Neural cell (in vitro differentiated cells): ENCODE measurements around the gene PCP2.

ENCODE experiments used
- CTCF ChIP-seq: fragments of 450-650 bp; IDR thresholded peaks from 2 replicates; pipeline ENCODE4 v1.5.1; 2014; ENCODE audit warnings: antibody characterized with exemption, mild to moderate bottlenecking, moderate library complexity; ENCODE audit not compliant: poor library complexity, severe bottlenecking
- EP300 ChIP-seq: fragments of 450-650 bp; conservative IDR thresholded peaks from 2 replicates; pipeline ENCODE4 v1.6.1; 2014; ENCODE audit warnings: antibody characterized with exemption, mild to moderate bottlenecking, moderate library complexity; ENCODE audit not compliant: poor library complexity, severe bottlenecking
- EZH2 ChIP-seq: fragments of 200-600, 300-800 bp; shearing (Covaris generic), sonication (generic); IDR thresholded peaks from 2 replicates; pipeline ENCODE4 v1.6.1; 2014; ENCODE audit warnings: antibody characterized with exemption, low read length, borderline replicate concordance, mild to moderate bottlenecking; ENCODE audit not compliant: insufficient read depth, poor library complexity, severe bottlenecking
- MXI1 ChIP-seq: fragments of 450-650 bp; conservative IDR thresholded peaks from 2 replicates; pipeline ENCODE4 v1.6.1; 2014; ENCODE audit warnings: antibody characterized with exemption, mild to moderate bottlenecking; ENCODE audit not compliant: poor library complexity, severe bottlenecking
- POLR2AphosphoS5 ChIP-seq: IDR thresholded peaks from 2 replicates; pipeline ENCODE4 v1.6.1; 2012
- RAD21 ChIP-seq: fragments of 450-650 bp; conservative IDR thresholded peaks from 2 replicates; pipeline ENCODE4 v1.6.1; 2014; ENCODE audit warnings: antibody characterized with exemption, mild to moderate bottlenecking, moderate library complexity
- SMC3 ChIP-seq: fragments of 450-650 bp; conservative IDR thresholded peaks from 2 replicates; pipeline ENCODE4 v1.6.1; 2014; ENCODE audit warnings: antibody characterized with exemption, mild to moderate bottlenecking, moderate library complexity; ENCODE audit not compliant: poor library complexity

GRCh38 chr19:7602935-7603497, 30.5 kb downstream of the PCP2 start:
- TF ChIP-seq EP300 (no peak), SMC3 (no peak), CTCF (no peak), EZH2 (no peak), RAD21 (no peak), MXI1 (no peak), POLR2AphosphoS5 (no peak)
